ENCODE data around the gene CTTNBP2.

The CTTNBP2 gene

GRCh38 chr7:117791877-117792780, 81.1 kb downstream of the CTTNBP2 start:
- DNase-seq (ENCODE audit: low read depth in 2 of 3, low spot score in 2 of 3): no peak

GRCh38 chr7:117790731-117791130, 82.5 kb downstream of the CTTNBP2 start:
- DNase-seq (ENCODE audit: low read depth in 2 of 3, low spot score in 2 of 3): no peak

- DNase-seq (ENCODE audit: low read depth in 2 of 3, low spot score in 2 of 3): no peak
These were observed 83.0 kb downstream of the CTTNBP2 start for GRCh38 chr7:117790251-117790650.

- no peak for DNase-seq (ENCODE audit: low read depth in 2 of 3, low spot score in 2 of 3)
These were observed 87.8 kb downstream of the CTTNBP2 start for GRCh38 chr7:117785431-117785830.

- no peak for DNase-seq (ENCODE audit: low read depth in 2 of 3, low spot score in 2 of 3)
These were observed 88.9 kb downstream of the CTTNBP2 start for GRCh38 chr7:117784315-117784714.

GRCh38 chr7:117782761-117783160, 90.5 kb downstream of the CTTNBP2 start:
- DNase-seq (ENCODE audit: low read depth in 2 of 3, low spot score in 2 of 3): no peak

GRCh38 chr7:117781707-117782106, 91.5 kb downstream of the CTTNBP2 start:
- no peak for DNase-seq (ENCODE audit: low read depth in 2 of 3, low spot score in 2 of 3)

GRCh38 chr7:117780832-117781231, 92.4 kb downstream of the CTTNBP2 start:
- DNase-seq (ENCODE audit: low read depth in 2 of 3, low spot score in 2 of 3): no peak

GRCh38 chr7:117777335-117778142, 95.7 kb downstream of the CTTNBP2 start:
- DNase-seq (ENCODE audit: low read depth in 2 of 3, low spot score in 2 of 3): no peak

GRCh38 chr7:117776224-117776623, 97.0 kb downstream of the CTTNBP2 start:
- DNase-seq (ENCODE audit: low read depth in 2 of 3, low spot score in 2 of 3): no peak

GRCh38 chr7:117775801-117776200, 97.4 kb downstream of the CTTNBP2 start:
- no peak for DNase-seq (ENCODE audit: low read depth in 2 of 3, low spot score in 2 of 3)

GRCh38 chr7:117774943-117775342, 98.3 kb downstream of the CTTNBP2 start:
- no peak for DNase-seq (ENCODE audit: low read depth in 2 of 3, low spot score in 2 of 3)

- DNase-seq (ENCODE audit: low read depth in 2 of 3, low spot score in 2 of 3): no peak
These were observed 100.8 kb downstream of the CTTNBP2 start for GRCh38 chr7:117772421-117772820.

GRCh38 chr7:117771756-117772155, 101.5 kb downstream of the CTTNBP2 start:
- no peak for DNase-seq (ENCODE audit: low read depth in 2 of 3, low spot score in 2 of 3)

- no peak for DNase-seq (ENCODE audit: low read depth in 2 of 3, low spot score in 2 of 3)
These were observed 104.2 kb downstream of the CTTNBP2 start for GRCh38 chr7:117769085-117769484.

GRCh38 chr7:117767951-117768350, 105.3 kb downstream of the CTTNBP2 start:
- no peak for DNase-seq (ENCODE audit: low read depth in 2 of 3, low spot score in 2 of 3)

GRCh38 chr7:117766913-117767312, 106.3 kb downstream of the CTTNBP2 start:
- DNase-seq (ENCODE audit: low read depth in 2 of 3, low spot score in 2 of 3): no peak

- DNase-seq (ENCODE audit: low read depth in 2 of 3, low spot score in 2 of 3): no peak
These were observed 109.2 kb downstream of the CTTNBP2 start for GRCh38 chr7:117764031-117764430.

GRCh38 chr7:117762055-117762454, 111.2 kb downstream of the CTTNBP2 start:
- DNase-seq (ENCODE audit: low read depth in 2 of 3, low spot score in 2 of 3): no peak

- no peak for DNase-seq (ENCODE audit: low read depth in 2 of 3, low spot score in 2 of 3)
These were observed 113.1 kb downstream of the CTTNBP2 start for GRCh38 chr7:117759950-117760640.

- DNase-seq (ENCODE audit: low read depth in 2 of 3, low spot score in 2 of 3): no peak
These were observed 115.8 kb downstream of the CTTNBP2 start for GRCh38 chr7:117757440-117757839.

Measured in activated CD8-positive, alpha-beta memory T cell treated with anti-CD3 and anti-CD28 coated beads for 48 hours (primary cell).